ENCODE results near the gene ARHGAP42.
"Not testable (repeated sequence)": the region's sequence is repeated elsewhere in the genome, so short reads cannot be mapped to it uniquely, and the experiment has no call there.

Gene ARHGAP42

DNA sequence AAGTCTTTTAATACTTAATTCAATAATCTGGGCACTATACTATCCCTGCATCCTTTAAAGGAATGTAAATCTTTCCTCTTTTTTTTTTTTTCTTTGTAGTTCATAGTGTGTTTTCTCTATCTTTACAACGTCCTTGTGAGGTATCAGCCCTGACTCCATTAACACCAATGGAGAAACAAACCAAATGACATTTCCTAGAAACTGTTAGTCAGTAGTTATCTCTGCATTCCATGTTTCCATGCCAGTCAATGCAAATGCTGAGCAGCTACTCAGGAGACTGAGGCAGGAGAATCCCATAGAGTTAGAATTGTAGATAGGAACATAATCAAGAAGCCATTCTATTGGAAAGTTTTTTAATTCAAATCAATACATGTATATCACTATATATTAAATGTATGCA lies 182.2 kb downstream of the ARHGAP42 start:
- no peak for DNase-seq (ENCODE audit: low read depth in 2 of 2, low spot score in 1 of 2)

DNA sequence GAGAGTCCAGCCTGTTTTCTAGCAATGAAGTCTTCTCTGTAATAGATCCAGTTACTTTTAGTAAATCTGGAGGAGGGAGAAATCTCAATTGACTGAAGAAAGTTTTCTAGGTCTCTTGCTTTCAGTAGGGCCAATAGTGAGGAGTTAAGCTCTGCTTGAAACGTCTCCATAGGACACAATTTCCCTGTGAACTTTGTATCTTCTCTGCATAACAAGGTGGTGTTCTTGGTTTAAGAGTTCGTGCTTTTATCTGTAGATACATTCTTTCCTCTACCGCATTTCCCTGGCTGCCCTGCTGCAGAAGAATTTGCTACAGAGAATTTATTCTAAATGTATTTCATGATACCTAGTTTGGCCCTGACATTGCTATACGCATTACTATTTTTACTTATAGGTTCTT lies 183.1 kb downstream of the ARHGAP42 start:
- DNase-seq (ENCODE audit: low read depth in 2 of 2, low spot score in 1 of 2): no peak

DNA sequence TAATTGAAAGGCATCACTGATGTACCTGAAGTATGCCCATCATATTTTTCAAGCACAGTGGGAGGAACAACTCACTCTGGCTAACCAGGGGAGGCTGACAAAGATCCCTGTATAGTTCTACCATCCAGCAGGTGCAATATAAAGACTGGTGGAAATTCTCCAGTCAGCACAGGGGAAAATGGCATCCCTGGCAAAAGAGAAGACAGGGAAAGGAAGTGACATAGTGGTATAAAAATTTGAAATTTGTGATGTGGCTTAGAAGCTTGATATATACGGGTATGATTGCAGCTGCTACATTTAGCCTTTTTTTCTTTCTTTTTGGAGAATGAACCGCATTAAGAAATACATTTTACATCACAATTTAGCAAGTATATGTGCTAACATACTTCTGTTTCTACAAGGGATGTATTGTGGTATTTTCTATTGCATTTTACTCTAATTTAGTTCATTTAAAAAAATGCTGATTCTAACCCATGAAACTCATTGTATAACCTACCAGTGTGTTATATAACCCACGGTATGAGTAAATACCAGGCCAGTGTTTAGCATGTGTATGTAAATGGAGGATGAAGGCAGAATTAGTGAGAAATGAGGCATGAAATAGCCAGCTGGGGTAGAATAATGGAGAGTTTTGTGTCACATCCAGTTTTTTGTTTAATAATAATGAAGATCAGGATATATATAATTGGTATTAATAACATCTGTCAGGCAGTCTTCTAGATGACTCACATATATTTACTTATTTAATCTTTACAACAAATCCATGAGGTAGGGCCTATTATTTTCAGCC lies 186.1 kb downstream of the ARHGAP42 start:
- DNase-seq (ENCODE audit: low read depth in 2 of 2, low spot score in 1 of 2): no peak

DNA sequence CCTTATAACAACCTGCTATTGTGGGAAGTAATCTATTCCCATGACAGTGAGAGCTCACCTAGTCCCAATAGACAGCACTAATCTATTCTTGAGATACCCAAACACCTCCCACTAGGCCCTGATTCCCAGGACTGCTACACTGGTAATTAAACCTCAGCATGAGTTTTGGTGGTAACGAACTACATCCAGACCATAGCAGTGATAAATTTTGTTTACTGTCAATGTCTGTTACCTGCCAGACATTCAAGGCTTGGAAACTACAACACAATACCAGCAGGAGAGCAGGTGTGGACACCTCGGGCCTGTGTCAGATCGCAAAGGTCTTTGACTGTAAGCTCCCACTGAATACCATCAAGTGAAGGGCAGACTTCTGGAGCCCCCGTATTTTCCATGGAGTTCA lies 187.1 kb downstream of the ARHGAP42 start:
- no peak for DNase-seq (ENCODE audit: low read depth in 2 of 2, low spot score in 1 of 2)

DNA sequence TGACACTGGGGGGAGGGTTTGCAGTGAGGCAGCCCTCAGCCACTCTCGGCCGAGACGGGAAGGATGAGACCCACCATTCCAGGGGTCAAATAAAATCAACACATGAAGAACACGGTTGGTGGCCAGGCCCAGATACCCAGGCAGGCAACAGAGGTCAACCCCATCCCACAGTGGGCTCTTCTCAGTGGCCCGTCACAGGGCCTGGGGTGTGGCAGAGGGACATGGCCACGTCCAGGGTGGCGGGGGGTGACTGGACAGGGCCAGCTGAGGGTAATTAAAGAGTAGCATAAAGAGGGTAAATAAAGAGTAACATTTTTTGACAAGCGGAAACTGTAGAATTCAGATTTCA lies 188.4 kb downstream of the ARHGAP42 start:
- DNase-seq (ENCODE audit: low read depth in 2 of 2, low spot score in 1 of 2): no peak

DNA sequence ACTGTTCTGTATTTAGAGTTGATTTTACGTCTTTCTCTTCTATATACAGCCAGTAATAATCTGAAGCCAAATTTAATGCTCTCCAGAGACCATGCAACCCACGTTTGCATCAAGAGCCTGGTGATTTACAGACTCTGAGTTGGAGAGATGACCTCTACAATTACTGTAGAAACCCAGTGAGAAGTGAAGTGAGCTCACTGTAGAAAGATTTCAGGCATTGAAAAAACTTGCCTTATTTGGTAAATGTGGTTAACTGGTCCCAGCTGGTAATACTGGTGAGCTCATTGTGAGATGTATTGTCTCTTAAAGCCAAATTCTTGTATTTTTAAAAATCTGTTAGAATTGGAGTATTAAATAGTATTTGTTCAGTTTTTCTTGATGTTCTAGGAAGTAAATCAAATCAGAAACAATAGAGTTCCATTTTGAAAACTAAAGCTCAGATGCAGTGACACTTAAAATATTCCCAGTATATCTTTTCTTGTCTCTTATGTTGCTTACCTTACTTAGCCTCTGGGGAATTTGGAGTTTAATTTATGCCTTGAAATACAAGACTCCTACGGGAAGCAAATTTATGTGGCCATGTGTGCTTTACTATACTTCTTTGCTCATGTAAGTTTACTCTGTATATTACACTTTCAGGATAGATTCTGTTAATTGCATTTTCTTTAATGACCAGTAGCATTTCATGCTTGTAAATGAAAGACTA lies 189.9 kb downstream of the ARHGAP42 start:
- no peak for DNase-seq (ENCODE audit: low read depth in 2 of 2, low spot score in 1 of 2)

DNA sequence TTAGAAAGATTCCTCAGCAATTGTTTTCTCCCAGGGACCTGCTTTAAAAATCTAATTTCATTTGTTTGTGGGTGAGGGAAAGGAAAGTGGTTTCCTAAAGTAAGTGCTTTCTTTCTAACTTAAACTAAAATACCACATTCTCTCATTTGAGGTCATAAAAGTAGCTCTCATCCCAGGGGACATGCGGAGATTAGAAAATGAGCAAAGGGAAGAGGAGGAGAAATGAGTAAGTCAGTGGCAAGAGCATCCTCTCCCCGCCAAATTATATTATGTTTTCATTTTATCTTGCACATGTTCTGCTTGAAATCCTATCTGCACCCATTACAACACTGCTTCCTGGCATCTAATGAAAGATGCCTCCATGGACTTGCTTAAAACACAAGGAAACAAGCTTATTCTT lies 191.4 kb downstream of the ARHGAP42 start:
- no peak for DNase-seq (ENCODE audit: low read depth in 2 of 2, low spot score in 1 of 2)

DNA sequence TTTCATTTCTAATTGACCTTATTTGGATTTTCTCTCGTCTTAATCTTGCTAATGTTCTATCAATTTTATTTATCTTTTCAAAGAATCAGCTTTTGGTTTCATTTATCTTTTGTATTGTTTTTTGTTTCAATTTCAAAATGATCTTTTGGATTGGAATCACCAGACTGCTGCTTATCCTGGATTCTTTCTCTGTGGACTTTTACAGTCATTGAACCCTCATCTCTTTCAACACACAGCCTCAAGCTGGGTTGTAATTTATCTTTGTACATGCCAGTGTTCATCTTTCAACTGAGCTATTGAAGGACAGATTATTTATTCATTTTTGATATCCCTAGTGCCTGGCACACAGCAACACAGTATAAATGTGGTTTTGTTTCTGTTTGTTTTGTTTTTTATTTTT lies 195.9 kb downstream of the ARHGAP42 start:
- DNase-seq (ENCODE audit: low read depth in 2 of 2, low spot score in 1 of 2): no peak

DNA sequence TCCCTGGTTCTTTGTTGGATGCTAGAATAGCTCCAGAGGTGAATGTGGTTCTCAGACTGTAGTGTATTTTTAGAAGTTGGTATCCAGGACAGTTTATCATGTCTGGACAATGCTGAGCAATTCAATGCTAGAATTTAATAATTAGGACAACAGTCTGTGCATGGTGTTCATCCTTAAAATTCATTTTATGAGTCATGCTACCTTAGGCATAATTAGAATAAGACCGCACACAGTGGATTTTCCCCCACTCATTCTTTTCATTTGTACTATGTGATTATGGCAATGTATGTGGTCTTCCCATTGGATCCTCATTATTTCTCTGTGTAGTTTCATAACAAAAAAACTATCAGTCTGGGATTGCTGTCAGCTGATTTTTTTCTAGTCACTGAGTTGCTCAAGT lies 196.7 kb downstream of the ARHGAP42 start:
- DNase-seq (ENCODE audit: low read depth in 2 of 2, low spot score in 1 of 2): no peak

DNA sequence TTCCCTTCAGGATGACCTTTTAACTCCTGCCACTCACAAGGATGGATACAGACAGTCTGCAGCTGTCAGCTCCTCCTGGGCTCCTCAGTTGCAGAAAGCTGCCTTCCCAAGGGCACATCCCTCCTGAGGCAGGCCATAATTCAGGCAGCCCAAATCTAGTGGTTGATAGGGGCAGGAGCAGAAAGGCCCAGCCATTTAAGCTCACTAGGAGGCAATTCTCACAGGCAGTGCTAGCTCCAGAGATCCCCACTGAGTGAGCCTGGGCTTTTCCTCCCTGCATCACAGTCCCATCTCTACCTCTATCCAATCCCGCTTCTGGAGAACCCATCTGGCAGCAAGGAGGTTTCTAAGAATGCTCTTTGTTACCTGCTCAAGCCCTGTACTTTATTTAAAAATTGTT lies 200.6 kb downstream of the ARHGAP42 start:
- no peak for DNase-seq (ENCODE audit: low read depth in 2 of 2, low spot score in 1 of 2)

DNA sequence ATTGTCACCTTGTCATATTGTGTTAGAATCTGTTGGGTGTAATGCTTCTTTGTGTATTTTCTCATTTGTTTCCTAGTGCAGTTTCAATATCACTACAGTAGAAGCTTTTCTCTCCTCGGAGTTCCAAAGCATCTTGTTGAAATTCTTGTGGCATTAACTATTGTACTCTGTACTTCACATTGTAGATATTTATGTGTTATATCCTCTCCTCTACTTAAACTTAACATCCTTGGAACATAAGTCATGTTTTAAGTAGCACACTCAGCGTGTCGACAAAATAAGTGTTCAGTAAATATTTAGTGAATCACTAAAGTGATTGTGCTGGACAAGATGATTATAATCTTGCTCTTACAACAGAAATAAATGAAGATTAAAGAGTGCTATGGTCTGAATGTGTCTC lies 201.7 kb downstream of the ARHGAP42 start:
- no peak for DNase-seq (ENCODE audit: low read depth in 2 of 2, low spot score in 1 of 2)

DNA sequence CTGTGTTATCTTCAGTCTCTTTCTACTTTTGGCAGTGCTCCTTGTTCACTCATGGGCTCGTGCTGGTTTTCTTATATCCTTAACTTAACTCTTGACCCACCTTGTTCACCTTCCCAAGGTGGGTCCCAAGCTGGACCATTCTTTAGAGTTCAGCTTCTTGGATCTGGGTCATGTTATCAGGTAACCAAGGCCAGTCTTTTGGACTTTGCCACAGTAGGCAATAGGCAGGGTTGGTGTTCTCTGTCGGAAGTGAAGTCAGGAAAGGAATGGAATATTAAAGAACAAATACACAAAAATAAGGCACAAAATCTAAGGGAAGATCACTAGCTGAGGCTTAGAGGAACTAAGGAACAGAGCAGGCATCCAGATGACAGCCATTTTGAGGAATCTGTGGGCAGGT lies 202.7 kb downstream of the ARHGAP42 start:
- no peak for DNase-seq (ENCODE audit: low read depth in 2 of 2, low spot score in 1 of 2)

DNA sequence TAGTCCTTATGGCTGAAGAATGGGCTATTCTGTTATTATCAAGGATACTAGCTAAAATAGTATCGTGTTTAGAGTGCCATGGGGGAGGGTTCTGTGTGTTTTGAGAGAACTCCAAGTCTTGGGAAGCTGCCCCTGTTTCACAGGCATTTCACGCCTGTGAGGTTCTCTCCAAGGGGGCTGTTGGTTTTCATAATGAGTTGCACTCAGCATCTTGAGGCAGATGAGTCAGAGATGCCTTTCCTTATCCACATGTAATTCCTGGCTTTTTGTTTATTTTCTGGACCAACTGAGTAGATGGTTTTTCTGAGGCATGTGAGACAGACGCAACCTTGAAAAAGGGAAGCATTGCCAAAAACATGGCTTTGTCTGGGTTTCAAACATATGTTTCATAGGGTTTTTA lies 203.7 kb downstream of the ARHGAP42 start:
- DNase-seq (ENCODE audit: low read depth in 2 of 2, low spot score in 1 of 2): no peak

DNA sequence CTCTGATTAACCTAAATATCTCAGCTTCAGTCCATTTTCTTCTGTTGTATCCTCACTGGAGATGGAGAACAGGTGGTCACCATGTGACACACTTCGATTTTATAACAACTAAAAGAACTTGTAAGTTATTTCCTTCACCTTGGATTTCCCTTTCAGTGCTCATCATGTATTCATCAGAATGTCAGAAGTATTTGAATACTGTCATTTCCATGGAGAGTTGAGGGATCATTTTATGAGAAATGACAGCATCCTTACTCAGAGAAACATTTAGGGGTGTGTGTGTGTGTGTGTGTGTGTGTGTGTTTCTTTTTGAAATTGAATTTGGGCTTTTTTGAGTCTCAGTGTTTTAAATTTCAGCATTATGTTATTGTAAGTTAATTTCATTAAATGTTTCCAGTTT lies 205.8 kb downstream of the ARHGAP42 start:
- DNase-seq (ENCODE audit: low read depth in 2 of 2, low spot score in 1 of 2): no peak

DNA sequence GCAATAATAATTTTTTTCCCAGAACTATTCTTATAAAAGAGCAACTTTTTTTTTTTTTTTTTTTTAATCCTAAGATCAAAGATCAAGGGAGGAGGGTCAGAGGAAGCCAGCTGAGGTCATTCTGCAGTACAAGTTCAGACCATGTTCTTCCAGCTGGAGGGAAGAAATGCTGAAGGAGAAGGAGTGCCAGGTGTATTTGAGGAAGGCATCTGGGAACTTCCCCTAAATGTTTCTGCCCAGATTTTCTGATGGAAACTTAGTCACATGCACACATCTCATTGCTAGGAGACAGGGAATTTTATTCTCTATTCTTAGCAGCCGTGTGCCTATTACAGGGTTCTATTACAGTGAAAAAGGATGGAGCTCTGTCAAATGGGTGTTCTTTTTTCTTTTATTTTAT lies 208.4 kb downstream of the ARHGAP42 start:
- no peak for DNase-seq (ENCODE audit: low read depth in 2 of 2, low spot score in 1 of 2)

DNA sequence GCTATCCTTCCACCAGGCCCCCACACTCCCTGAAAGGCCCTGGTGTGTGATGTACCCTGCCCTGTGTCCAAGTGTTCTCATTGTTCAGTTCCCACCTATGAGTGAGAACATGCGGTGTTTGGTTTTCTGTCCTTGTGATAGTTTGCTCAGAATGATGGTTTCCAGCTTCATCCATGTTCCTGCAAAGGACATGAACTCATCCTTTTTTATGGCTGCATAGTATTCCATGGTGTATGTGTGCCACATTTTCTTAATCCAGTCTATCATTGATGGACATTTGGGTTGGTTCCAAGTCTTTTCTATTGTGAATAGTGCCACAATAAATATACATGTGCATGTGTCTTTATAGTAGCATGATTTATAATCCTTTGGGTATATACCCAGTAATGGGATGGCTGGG lies 208.9 kb downstream of the ARHGAP42 start:
- not testable (repeated sequence) for DNase-seq (ENCODE audit: low read depth in 2 of 2, low spot score in 1 of 2)

DNA sequence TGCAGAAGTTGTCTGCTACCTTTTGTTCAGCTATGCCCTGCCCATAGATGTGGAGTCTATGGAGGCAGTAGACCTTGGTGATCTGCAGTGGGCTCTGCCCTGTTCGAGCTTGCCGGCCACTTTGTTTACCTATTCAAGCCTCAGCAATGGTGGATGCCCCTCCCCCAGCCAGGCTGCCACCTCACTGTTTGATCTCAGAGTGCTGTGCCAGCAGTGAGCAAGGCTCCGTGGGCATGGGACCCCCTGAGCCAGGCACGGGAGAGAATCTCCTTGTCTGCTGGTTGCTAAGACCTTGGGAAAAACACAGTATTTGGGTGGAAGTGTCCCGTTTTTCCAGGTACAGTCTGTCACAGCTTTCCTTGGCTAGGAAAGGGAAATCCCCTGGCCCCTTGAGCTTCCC lies 214.4 kb downstream of the ARHGAP42 start:
- not testable (repeated sequence) for DNase-seq (ENCODE audit: low read depth in 2 of 2, low spot score in 1 of 2)

DNA sequence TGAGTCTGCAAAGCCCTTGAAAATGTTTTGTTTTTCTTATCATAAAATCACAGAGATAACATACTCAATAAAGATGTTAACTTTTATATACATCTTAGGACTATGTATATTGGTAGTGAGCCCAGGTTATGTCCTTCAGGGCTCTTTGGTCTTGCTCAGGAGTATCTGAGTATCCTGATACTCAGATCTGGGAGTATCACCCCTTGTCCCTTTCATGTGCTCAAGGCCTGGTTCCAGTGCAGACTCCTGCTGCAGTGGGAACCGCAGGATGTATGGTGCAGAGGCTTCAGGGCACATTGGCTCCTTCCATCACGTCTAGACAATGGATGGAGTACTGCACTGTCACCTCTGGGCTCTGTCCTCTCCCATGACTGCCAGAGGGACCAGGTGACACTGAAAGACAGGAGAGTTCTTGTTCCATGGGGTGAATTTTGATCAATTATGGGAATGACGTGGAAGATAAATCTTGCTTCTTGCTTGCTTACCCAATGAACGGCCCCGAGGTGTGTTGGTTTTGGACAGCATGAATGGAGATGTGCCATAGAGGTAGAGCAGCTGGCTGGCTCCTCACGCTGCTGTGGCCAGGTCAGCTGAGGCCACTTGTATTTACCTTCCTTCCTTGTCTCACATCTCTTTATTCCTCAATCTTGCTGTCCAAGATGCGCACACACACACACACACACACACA lies 215.5 kb downstream of the ARHGAP42 start:
- DNase-seq (ENCODE audit: low read depth in 2 of 2, low spot score in 1 of 2): no peak

DNA sequence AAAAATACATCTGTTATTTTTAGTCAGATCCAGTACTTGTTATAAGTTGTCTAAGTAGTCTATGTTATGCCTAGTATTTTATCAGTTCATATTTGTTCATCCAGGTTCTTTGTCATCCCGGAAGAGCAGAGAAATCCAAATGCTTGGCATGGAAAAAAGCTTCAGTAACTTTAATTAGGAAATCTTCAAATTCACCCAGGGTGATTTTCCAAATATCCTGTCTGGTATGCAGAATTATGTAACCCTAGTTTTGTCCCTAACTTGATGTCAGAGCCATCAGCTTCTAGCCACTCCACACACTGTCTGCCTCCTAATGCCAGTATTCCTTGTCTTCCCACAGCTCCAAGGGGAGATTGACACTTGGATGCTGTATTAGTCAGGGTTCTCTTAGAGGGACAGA lies 216.2 kb downstream of the ARHGAP42 start:
- no peak for DNase-seq (ENCODE audit: low read depth in 2 of 2, low spot score in 1 of 2)

DNA sequence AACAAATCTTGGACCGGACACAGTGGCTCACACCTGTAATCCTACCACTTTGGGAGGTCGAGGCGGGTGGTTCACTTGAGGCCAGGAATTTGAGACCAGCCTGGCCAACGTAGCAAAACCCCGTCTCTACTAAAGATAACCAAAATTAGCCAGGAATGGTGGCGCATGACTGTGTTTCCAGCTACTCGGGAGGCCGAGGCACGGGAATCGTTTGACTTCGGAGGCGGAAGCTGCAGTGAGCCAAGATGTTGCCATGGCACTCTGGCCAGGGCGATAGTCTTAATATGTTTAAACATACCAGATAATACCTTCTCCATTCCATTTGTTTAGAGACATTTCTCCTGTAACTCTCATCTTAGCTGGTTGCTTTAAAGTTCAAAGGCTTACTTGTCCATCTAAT lies 218.6 kb downstream of the ARHGAP42 start:
- no peak for DNase-seq (ENCODE audit: low read depth in 2 of 2, low spot score in 1 of 2)

DNA sequence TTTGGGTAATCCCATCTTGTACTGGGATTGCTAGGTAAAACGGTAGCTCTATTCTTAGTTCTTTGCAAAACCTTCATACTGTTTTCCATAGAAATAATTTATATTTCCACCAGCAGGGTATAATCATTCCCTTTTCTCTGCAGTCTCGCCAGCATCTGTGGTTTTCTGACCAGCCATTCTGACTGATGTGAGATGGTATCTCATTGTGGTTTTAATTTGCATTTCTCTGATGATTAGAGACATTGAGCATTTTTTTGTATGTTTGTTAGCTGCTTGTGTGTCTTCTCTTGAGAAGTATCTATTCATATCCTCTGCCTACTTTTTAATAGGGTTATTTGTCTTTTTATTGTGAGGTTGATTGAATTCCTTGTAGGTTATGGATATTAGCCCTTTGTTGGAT lies 221.7 kb downstream of the ARHGAP42 start:
- no peak for DNase-seq (ENCODE audit: low read depth in 2 of 2, low spot score in 1 of 2)

DNA sequence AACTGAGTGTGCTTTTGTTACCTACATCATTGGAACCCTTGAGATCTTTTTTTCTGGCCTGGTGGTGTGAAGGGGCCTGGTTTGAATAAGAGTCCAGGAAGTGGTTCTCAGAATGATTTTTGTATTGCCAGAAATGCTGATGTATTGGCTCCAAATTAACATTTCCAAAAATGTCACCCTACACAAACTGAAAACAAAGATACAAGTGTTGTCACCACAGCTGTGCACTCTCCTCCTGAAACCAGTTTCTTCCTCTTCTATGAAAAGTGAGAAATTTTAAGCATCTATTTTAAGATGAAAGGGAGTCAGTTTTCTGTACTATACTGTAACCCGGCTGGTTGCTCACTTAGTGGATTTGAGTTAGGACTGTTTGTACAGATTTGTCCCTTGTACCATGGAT lies 223.7 kb downstream of the ARHGAP42 start:
- DNase-seq (ENCODE audit: low read depth in 2 of 2, low spot score in 1 of 2): no peak

Measured in stimulated activated CD8-positive, alpha-beta memory T cell treated with anti-CD3 and anti-CD28 coated beads, Interleukin-4, amount 100 ng/mL, for 1 hour (primary cell).